HEK293 (cell line): ENCODE results near the gene PEX16.

Experiments
- CTCF ChIA-PET: fragments of 350-600 bp; formaldehyde crosslinking; extraction: SDS; loops from one replicate; lab custom pipeline; 2021; ENCODE audit warnings: antibody characterized with exemption; lab: Yijun Ruan, JAX
- POLR2A ChIA-PET: fragments of 300-600 bp; formaldehyde crosslinking; extraction: SDS; loops from one replicate; lab custom pipeline; 2020; ENCODE audit warnings: antibody characterized with exemption, inconsistent platforms; lab: Yijun Ruan, JAX
- H3K27ac ChIP-seq: fragments of 200-500 bp; sonication (Bioruptor generic); 2 replicates; pipeline ENCODE4 v1.5.1; 2014; ENCODE audit warnings: low read depth, low read length, control low read depth, inconsistent platforms; ENCODE audit errors: extremely low read depth
- H3K36me3 ChIP-seq, 2 experiments: fragments of 200-500 bp in 1 of 2; sonication (Bioruptor generic) in 1 of 2; 1 replicate in 1 of 2; 2 replicates in 1 of 2; pipeline ENCODE4 v1.5.1; 2014 to 2017; ENCODE audit warnings: inconsistent platforms in 2 of 2, low read length in 2 of 2; ENCODE audit not compliant: control insufficient read depth in 2 of 2, insufficient read depth in 1 of 2
- H3K4me1 ChIP-seq: fragments of 200-500 bp; sonication (Bioruptor generic); 2 replicates; pipeline ENCODE4 v1.5.1; 2014; ENCODE audit warnings: mild to moderate bottlenecking, low read length, inconsistent platforms; ENCODE audit not compliant: control insufficient read depth, insufficient read depth
- H3K4me3 ChIP-seq: 2 replicates; pipeline ENCODE4 v1.5.1; 2011; ENCODE audit warnings: low read depth, mild to moderate bottlenecking, control low read depth, low read length, moderate library complexity
- H3K9me3 ChIP-seq: fragments of 200-500 bp; sonication (Bioruptor generic); 2 replicates; pipeline ENCODE4 v1.5.1; 2014; ENCODE audit warnings: low read depth, low read length, inconsistent platforms; ENCODE audit not compliant: control insufficient read depth, insufficient read depth
- KLF1 ChIP-seq: fragments of 450-650 bp; formaldehyde crosslinking; IDR thresholded peaks from 2 replicates; pipeline ENCODE4 v1.5.1; 2016; ENCODE audit warnings: missing biosample characterization, missing genetic modification characterization
- KLF9 ChIP-seq: fragments of 450-650 bp; formaldehyde crosslinking; IDR thresholded peaks from 2 replicates; pipeline ENCODE4 v1.5.1; 2016; ENCODE audit warnings: missing biosample characterization, missing genetic modification characterization, low read depth
- ZIC2 ChIP-seq: fragments of 450-650 bp; formaldehyde crosslinking; IDR thresholded peaks from 2 replicates; pipeline ENCODE4 v1.5.1; 2016; ENCODE audit warnings: missing biosample characterization, missing genetic modification characterization
- ZNF155 ChIP-seq: fragments of 450-650 bp; formaldehyde crosslinking; IDR thresholded peaks from 2 replicates; pipeline ENCODE4 v1.5.1; 2016; ENCODE audit warnings: missing biosample characterization, missing genetic modification characterization
- ZNF266 ChIP-seq: fragments of 450-650 bp; formaldehyde crosslinking; IDR thresholded peaks from 2 replicates; pipeline ENCODE4 v1.5.1; 2016; ENCODE audit warnings: missing biosample characterization, missing genetic modification characterization, low read depth
- ZNF394 ChIP-seq: fragments of 450-650 bp; formaldehyde crosslinking; IDR thresholded peaks from 2 replicates; pipeline ENCODE4 v1.5.1; 2016; ENCODE audit warnings: missing biosample characterization, missing genetic modification characterization, mild to moderate bottlenecking, moderate library complexity, borderline replicate concordance
- ZNF48 ChIP-seq: fragments of 450-650 bp; formaldehyde crosslinking; IDR thresholded peaks from 2 replicates; pipeline ENCODE4 v1.5.1; 2016; ENCODE audit warnings: missing biosample characterization, missing genetic modification characterization
- ZNF488 ChIP-seq: fragments of 450-650 bp; formaldehyde crosslinking; IDR thresholded peaks from 2 replicates; pipeline ENCODE4 v1.5.1; 2016; ENCODE audit warnings: missing biosample characterization, missing genetic modification characterization
- ZNF561 ChIP-seq: fragments of 450-650 bp; IDR thresholded peaks from 2 replicates; pipeline ENCODE4 v1.5.1; 2018; ENCODE audit warnings: missing biosample characterization, missing genetic modification characterization, borderline replicate concordance
- ZNF624 ChIP-seq: fragments of 450-650 bp; formaldehyde crosslinking; IDR thresholded peaks from 2 replicates; pipeline ENCODE4 v1.5.1; 2017; ENCODE audit warnings: missing biosample characterization, missing genetic modification characterization
- ZNF776 ChIP-seq: fragments of 450-650 bp; formaldehyde crosslinking; IDR thresholded peaks from 2 replicates; pipeline ENCODE4 v1.5.0; 2017; ENCODE audit warnings: missing biosample characterization, missing genetic modification characterization, borderline replicate concordance

PEX16 gene

GRCh38 chr11:45931739-45932138 lies 14.1 kb upstream of the PEX16 start (continued):
- TF ChIP-seq ZNF488 (tag by site-specific recombination): no peak
- no peak for TF ChIP-seq ZNF266
- TF ChIP-seq KLF9 (tag by site-specific recombination): no peak
- no peak for TF ChIP-seq ZNF624 (tag by site-specific recombination)
- TF ChIP-seq ZNF776: no peak

GRCh38 chr11:45930951-45931570 lies 13.4 kb upstream of the PEX16 start:
- Histone ChIP-seq H3K4me3 (no peak overlapping the region), H3K27ac (no peak overlapping the region), H3K4me1 (no peaks in the 10 kb centered on the region), H3K9me3 (no peaks in the 10 kb centered on the region), H3K36me3 (peaks cover 0 to 54% of the 10 kb centered on the region in 2 experiments; a peak in 1 of 3 replicates)
- POLR2A ChIA-PET: no interaction called here
- TF ChIP-seq ZIC2 (tag by site-specific recombination): no peak
- CTCF ChIA-PET: interaction anchor here (0.6 to 2.6 kb wide), 6 partner anchors 25 to 146 kb away, joined by 3 to 11 read pairs (median 6); no protein-coding TSS in a partner anchor

- TF ChIP-seq ZNF561 (tag by site-specific recombination): no peak
- TF ChIP-seq KLF1 (tag by site-specific recombination): peak; percentile 85
- TF ChIP-seq ZIC2 (tag by site-specific recombination): peak; percentile 39; the same call in 1 of the 2 replicates
- ChIA-PET CTCF (interaction anchor here (0.6 to 2.6 kb wide), 6 partner anchors 26 to 147 kb away, joined by 3 to 11 read pairs (median 6); no protein-coding TSS in a partner anchor), POLR2A (no interaction called here)
- Histone ChIP-seq H3K36me3 (peaks cover 0 to 45% of the 10 kb centered on the region in 2 experiments; a peak in 1 of 3 replicates), H3K27ac (no peak overlapping the region), H3K4me1 (no peaks in the 10 kb centered on the region), H3K9me3 (no peaks in the 10 kb centered on the region), H3K4me3 (no peak overlapping the region)
These were observed 12.5 kb upstream of the PEX16 start for GRCh38 chr11:45930031-45930794.

- POLR2A ChIA-PET: no interaction called here
- CTCF ChIA-PET: interaction anchor here (0.7 to 2.6 kb wide), 3 partner anchors 36 to 714 kb away, joined by 3 to 11 read pairs (median 9); no protein-coding TSS in a partner anchor
- H3K9me3 ChIP-seq: no peaks in the 10 kb centered on the region
- H3K27ac ChIP-seq: no peak overlapping the region
- no peaks in the 10 kb centered on the region for H3K4me1 ChIP-seq
- TF ChIP-seq ZNF776: no peak
- TF ChIP-seq ZNF48 (tag by site-specific recombination): no peak
- TF ChIP-seq ZNF155 (tag by site-specific recombination): no peak
- no peak for TF ChIP-seq ZNF488 (tag by site-specific recombination)
- no peak for TF ChIP-seq ZNF394 (tag by site-specific recombination)
- H3K36me3 ChIP-seq: peaks cover 0 to 39% of the 10 kb centered on the region in 2 experiments; a peak in 1 of 3 replicates
- H3K4me3 ChIP-seq: no peak overlapping the region
These were observed 11.9 kb upstream of the PEX16 start for GRCh38 chr11:45929486-45930030.
